GM18909 (cell line): Measurements from ENCODE around the gene SORCS2.
A peak's percentile ranks its signal among the peaks of the same experiment; 100 is the strongest.

Source experiments
- ATAC-seq: cut with Tn5 transposase; IDR thresholded peaks from one replicate; pipeline ENCODE4 v1.9.1; 2021; ENCODE audit warnings: mild to moderate bottlenecking; ENCODE audit not compliant: unreplicated experiment, poor library complexity

SORCS2 gene

GRCh38 chr4:7395645-7396044, 203.3 kb downstream of the SORCS2 start:
- ATAC-seq = no peak

DNA sequence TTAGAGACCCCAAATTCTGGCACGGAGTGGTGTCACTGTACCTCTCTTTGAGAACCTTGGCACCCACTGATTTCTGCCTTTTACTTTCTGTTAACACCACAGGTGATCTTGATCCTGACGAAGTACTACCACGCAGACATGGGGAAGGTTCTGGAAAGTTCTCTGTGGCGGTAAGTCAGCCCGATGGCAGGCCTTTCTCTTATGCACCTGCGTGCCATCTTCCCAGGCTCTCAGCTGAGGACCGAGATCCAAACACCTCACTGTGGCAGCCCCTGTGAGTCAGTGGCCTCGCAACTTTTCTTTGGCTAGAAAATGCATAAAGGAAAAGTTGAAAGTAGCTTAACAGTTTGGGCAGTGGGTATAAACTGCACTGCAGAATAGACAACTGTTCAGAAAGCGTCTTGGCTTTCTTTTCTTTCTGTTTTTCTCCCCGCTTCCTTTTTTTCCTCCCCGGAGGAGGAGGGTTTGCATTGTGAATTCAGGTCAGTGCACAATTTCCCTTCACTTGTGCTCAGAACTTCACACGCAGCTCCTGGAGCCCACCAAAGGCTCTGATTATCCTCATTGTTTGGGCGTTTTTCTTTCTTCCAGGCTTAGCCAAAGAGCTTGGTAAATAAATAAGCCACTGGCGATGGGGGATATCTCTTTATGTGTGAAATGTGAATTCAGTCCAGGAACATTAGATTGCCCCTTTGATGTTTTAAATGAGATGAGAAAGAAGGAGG, 204.0 kb downstream of the SORCS2 start:
- ATAC-seq = no peak

DNA sequence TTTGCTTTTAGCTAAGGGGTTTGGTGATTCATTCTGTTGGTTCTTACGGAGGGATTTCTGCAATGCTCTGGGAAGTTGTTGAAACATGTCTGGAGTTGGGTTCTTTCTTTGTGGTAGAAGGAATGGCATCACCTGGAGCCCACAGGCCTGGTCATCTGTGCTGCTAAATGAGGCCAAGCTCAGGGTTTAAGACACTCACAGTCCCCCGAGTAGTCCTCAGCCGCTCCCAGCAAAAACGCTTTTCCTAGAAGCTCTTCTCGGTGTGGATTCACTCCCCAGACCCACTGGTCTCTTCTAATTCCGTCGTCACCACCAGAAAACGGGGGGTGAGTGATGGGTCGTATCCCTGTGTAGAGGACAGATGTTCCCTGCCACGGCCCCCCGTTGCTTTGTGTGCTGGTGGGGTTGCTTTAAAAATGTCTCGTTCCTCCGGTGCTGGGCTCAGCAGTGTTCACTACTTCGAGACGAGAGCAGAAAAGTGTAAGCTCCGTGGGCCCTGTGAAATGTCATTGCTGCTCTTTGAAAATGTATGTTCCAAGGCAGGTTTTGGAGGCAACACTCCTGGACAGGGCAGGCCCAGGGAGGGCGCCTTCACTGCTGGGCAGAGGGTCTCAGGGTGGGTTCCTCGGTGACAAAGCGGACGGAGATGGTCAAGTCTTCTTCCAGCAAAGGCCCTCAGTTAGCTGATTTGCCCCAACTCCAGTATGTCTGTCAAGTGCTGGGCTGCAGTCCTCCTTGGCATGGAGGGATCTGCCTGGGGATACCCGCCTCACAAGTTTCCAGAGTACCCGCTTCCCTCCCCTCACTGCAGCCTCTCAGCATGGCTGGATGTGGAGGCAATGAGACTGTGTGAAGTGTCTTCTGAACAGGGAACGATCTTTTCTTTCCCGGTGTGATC, 205.1 kb downstream of the SORCS2 start:
- no peak for ATAC-seq

DNA sequence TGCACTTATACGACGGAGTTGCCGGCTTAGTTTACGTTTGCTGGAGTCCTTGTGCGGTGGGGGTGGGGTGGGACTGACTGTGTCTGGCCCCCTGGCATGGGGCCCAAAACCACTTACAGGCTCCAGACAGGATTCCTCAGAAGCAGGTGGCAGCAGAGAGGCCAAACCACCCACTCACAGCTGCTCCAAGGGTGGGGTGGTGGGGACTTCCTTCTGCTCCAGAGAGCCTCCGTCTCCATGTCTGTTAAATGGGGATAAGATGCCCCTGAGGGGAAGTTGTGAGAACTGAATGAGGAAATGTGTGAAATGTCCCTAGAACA, 205.7 kb downstream of the SORCS2 start:
- no peak for ATAC-seq

- ATAC-seq = no peak
Observed at GRCh38 chr4:7398788-7399439, 206.6 kb downstream of the SORCS2 start.

DNA sequence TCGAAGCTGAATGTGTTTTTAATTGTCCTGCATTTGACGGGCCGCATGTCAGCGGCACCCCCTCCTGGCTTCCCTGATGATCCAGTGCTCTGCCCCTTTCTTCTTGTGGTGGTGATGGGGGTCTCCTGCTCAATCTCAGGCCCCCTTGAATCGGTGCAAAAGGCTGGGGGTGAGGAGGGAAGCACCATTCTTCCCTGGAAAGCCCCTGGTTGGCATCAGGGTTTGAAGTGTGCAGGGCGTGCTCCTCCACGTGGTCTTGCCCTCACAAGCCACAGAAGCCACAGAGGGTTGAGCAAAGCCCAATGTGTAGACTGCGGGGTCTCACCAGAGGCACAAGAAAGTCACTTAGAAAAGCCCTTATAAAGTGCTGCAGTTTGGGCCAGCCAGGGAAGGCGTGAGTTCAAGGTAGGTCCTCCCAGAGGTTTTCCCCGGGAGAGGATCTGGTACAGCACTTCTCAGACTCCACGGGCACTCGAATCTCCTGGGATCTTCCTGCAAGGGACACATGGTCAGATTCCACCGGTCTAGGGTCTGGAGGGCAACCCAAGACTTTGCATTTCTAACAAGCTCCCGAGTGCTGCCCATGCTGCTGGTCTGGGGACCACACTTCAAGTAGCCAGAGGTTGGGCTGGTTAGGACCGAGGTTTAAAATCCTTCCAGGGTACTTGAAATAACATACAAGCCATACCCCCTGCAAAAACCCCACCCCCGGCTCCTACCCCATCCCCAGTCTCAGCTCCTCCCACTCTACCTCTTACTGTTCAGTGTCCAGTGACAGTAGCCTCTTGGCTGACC, 207.3 kb downstream of the SORCS2 start:
- ATAC-seq = no peak

DNA sequence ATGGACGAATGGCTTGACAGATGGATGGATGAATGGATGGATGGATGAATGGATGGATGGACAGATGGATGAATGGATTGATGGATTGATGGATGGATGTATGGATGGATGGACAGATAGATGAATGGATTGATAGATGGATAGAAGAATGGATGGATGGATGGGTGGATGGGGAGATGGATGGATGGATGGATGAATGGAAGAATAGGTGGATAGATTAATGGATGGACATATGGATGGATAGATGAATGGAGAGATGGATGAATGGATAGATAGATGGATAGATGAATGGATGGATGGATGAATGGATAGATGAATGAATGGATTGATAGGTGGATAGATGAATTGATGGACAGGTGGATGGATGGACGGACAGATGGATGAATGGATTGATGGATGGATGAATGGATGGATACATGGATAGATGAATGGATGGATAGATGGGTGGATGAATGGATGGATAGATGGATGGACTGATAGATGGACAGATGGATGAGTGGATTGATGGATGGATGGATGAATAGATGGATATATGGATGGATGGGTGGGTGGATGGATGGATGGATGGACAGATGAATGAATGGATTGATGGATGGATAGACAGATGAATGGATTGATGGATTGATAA, 208.4 kb downstream of the SORCS2 start:
- no peak for ATAC-seq

DNA sequence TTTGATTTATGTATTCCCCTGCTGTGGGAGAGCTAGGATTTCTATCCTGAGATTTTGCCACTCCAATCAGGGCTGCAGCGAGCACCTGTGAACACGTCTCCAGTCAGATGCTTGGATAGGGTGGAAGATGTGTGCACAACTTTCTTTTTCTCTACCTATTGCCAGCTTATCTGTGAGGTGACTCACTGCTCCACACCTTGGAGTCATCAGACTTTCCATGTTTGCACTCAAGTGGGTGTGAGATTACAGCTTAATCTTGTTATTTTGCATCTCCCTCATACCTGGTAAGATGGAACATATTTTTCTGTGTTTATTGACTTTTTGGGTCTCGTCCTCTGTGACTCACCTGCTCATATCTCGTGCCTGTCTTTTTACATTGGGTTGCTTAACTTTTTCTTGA, 210.2 kb downstream of the SORCS2 start:
- no peak for ATAC-seq

GRCh38 chr4:7403001-7403400, 210.7 kb downstream of the SORCS2 start:
- no peak for ATAC-seq

DNA sequence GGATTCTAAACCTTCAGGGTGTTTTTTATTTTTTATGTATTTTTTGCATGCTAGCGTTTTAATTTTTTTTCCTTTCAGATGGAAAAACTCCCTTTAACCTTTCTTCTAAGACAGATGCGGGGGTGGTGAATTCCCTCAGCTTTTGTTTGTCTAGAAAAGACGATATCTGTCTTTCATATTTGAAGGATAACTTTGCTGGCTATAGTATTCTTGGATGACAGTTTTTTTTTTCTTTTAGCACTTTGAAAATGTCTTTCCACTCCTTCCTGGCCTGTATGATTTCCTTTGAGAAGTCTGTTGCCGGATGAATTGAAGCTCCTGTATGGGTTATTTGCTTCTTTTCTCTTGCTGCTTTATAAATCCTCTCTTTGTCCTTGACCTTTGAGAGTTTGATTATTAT, 215.8 kb downstream of the SORCS2 start:
- no peak for ATAC-seq

GRCh38 chr4:7410446-7410845, 218.1 kb downstream of the SORCS2 start:
- ATAC-seq = no peak

- no peak for ATAC-seq
Observed at GRCh38 chr4:7411491-7411890, 219.2 kb downstream of the SORCS2 start.

DNA sequence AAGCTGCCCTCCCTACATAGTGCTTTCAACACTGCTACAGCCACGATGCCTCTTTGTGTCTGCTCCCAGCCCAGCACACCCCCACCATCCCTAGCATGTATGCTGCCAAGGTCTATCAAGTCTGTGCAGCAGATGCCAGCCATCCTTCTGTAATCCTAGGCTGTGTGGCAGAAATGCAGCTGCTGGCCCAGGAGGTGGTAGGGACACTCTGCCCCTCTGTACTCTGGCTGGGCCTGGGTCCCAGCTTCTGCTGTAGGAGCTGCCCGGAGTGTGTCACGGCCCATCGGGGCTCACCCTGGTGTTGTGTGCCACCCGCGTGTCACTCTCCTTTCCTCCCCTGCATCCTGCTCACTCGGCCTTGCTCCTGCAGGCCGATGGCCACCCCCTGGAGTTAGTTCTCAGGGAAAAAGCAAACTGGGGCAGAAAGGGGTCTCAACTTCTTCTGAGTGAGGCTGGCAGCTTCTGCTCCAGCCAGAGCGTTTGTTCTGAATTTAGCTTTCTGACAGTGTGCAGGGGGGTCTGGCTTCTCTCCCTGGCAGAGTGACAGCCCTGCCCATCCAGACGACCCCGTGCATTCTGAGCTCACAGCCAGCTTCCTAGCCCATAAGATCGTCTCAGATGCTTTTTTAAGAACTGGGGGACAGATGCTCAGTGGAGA, 219.7 kb downstream of the SORCS2 start:
- no peak for ATAC-seq

- no peak for ATAC-seq
Observed at GRCh38 chr4:7412554-7412912, 220.2 kb downstream of the SORCS2 start.

- ATAC-seq = peak; percentile 26
Observed at GRCh38 chr4:7414046-7414445, 221.7 kb downstream of the SORCS2 start.

DNA sequence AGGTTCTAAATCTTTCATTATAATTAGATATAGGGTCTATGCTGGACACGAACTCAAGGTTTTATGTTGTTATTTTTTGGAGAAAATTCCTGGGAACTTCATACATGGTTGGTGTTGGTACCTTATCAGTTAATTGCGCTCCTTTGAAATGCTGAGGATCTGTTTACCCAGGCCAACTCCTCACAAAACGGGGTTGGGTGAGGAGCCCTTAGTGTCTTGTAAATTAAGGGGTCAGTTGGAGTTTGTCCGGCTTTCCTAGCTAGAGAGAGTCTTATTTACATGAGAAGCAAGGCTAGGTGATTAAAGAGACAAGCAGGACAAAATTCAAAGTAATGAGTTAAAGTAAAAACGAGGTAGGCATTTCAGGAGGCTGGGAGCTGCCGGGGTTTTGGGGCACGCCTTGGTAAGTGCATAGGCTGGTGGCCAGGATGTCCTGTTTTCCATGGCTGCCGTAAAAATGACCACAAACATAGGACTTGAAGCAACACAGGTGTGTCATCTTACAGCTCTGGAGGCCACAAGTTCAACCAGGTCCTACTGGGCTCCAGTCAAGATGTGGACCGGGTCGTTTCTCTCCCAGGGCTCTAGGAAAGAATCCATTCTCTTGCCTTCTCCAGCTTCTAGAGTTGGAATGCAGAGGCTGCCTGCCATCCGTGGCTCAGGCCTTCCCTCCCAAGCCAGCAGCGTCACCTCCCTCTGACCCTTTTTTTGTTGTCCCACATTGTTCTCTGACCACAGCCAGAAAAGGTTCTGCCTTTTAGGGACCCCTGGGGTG, 222.6 kb downstream of the SORCS2 start:
- ATAC-seq = no peak

- no peak for ATAC-seq
Observed at GRCh38 chr4:7415927-7416686, 223.8 kb downstream of the SORCS2 start.

DNA sequence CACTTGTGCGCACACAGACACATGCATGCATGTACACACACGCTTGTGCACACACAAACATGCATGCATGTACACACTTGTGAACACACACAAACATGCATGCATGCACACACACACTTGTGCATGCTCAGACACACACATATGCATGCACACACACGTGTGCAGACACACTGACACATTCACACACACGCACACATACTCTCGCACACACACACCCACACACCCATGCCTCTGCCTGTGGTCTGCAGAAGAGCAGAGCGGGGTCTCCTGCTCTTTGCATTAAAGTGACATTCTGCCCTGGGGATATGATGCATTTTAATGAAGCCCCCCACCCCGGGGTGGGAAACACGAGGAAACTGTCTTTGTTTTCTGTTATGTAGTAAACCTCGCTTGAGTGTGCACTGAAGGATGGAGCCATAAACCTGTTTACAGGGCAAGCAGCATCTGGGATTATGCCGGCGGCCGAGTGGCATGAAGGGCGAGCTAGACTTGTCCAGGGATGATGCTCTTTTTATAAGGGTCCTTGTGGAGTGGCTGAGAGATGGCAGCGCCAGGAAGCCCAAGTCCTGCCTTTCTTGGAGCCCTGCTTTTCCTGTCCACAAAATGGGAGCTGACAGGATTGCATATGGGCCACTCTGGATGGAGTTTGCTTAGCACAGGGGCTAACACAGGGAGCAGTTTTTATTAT, 224.6 kb downstream of the SORCS2 start:
- ATAC-seq = no peak
